ENCODE measurements around the gene EPB41L4A. TPM values are rescaled to one million over a fixed set of nuclear protein-coding genes. Genes with fewer than 3 reads are reported as not detected.
"Not testable (repeated sequence)": the region's sequence is repeated elsewhere in the genome, so short reads cannot be mapped to it uniquely, and the experiment has no call there.

EPB41L4A gene, protein sequence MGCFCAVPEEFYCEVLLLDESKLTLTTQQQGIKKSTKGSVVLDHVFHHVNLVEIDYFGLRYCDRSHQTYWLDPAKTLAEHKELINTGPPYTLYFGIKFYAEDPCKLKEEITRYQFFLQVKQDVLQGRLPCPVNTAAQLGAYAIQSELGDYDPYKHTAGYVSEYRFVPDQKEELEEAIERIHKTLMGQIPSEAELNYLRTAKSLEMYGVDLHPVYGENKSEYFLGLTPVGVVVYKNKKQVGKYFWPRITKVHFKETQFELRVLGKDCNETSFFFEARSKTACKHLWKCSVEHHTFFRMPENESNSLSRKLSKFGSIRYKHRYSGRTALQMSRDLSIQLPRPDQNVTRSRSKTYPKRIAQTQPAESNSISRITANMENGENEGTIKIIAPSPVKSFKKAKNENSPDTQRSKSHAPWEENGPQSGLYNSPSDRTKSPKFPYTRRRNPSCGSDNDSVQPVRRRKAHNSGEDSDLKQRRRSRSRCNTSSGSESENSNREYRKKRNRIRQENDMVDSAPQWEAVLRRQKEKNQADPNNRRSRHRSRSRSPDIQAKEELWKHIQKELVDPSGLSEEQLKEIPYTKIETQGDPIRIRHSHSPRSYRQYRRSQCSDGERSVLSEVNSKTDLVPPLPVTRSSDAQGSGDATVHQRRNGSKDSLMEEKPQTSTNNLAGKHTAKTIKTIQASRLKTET
- total RNA-seq, result 1 to 10 TPM in 1 of 2 experiments, under 1 TPM in 1; 0.95 to 1.5 TPM

DNA sequence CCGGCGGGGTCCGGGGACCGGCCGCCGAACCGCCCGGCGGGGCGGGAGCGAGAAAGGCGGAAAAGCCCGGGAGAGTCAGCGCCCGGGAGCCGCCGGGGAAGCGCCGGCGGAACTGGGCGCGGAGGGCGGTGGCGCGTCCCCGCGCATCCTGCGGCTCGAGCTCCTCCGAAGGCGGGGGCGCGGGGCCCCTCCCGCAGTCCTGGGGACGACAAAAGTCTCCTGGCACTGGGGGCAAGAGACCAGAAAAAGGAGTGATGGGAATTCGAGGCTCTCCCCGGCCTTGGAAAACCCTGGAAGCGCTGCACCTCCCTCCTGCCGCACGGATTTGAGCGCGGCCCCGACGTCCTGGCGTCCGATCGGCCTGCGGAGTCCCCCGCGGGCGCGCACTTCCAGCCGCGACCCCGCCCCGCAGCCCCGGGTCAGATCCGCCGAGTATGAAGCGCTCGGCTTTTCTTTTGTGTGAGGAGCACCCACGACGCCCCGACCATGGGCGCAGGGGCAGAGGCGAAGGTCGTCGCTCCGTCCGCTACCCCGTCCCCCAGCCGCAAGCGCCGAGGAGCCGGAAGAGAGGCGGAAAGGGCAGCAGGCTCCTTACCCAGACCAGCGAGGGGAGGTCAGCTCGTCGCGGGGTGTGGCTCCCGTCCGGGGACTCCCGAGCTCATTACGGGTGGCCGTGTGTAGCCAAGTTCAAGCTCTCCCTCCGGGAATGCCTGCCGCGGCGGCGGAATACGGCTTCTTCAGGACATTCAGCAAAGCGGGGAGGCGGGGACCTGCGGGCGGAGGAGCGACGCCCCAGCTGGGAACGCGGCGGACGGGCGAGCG, at the start of gene EPB41L4A:
EPB41L4A (minus strand) TSS at position 114 of the 822 bp plus-strand sequence. CDS start 238 bp downstream, outside the sequence.
- DNase-seq, result peak; percentile 13
- H3K9me3 Mint-ChIP-seq, result no peaks in the 10 kb centered on the region
- H3K4me3 Mint-ChIP-seq, result peak within 1 kb of the TSS; percentile 68
- ChIA-PET CTCF (interaction anchor here (0.5 to 3.6 kb wide), 11 partner anchors 11 to 415 kb away, joined by 3 to 38 read pairs (median 5); no protein-coding TSS in a partner anchor), POLR2A (interaction anchor here (1.5 kb wide), 1 partner anchor 258 kb away, joined by 5 read pairs; no protein-coding TSS in a partner anchor)
- no peak within 1 kb of the TSS for H3K27ac Mint-ChIP-seq
- no peaks in the 10 kb centered on the region for H3K36me3 Mint-ChIP-seq
- peaks cover 40% of the 10 kb centered on the region for H3K27me3 Mint-ChIP-seq
- H3K4me1 Mint-ChIP-seq (ENCODE audit: low read depth), result peaks cover 10% of the 10 kb centered on the region
- intact Hi-C loops (cut with micrococcal nuclease), result loop anchor here (2.0 to 10.0 kb wide), 5 partner anchors 257 to 661 kb away; partner anchors contain the start of gene REEP5

DNA sequence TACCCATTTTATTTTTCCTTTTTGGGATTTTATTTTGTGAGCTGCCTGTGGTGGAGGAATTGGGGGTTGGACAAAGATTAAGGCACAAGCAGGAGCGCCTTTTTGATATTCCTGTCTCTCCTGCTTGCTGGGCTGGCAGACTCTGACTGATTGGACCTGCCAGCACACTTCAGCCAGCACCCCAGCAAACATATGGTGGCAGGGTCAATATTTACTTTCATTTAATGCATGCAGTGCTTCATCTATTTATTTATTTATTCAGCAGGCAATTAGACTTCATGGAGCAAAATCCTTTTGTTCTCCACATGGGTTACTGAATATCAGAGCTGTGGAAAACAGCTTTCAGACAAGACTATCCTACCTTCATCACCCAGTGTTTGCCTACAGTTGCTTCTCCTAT, 48.4 kb upstream of the EPB41L4A start:
- H3K9me3 Mint-ChIP-seq, result no peaks in the 10 kb centered on the region
- no peak overlapping the region for H3K27ac Mint-ChIP-seq
- intact Hi-C loops (cut with micrococcal nuclease), result no loop called here
- no peak for DNase-seq
- ChIA-PET CTCF (no interaction called here), POLR2A (no interaction called here)
- H3K4me3 Mint-ChIP-seq, result no peak overlapping the region
- H3K4me1 Mint-ChIP-seq (ENCODE audit: low read depth), result no peaks in the 10 kb centered on the region
- H3K36me3 Mint-ChIP-seq, result no peaks in the 10 kb centered on the region
- peaks cover 6% of the 10 kb centered on the region for H3K27me3 Mint-ChIP-seq

DNA sequence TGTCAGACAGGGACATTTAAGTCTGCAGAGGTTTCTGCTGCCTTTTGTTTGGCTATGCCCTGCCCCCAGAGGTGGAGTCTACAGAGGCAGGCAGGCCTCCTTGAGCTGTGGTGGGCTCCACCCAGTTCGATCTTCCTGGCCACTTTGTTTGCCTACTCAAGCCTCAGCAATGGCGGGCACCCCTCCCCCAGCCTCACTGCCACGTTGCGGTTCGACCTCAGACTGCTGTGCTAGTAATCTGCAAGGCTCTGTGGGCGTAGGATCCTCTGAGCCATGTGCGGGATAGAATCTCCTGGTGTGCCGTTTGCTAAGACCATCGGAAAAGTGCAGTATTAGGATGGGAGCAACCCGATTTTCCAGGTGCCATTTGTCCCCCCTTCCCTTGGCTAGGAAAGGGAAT, 47.2 kb upstream of the EPB41L4A start:
- H3K4me1 Mint-ChIP-seq (ENCODE audit: low read depth); POLR2A ChIA-PET; H3K9me3 Mint-ChIP-seq; intact Hi-C loops (cut with micrococcal nuclease); H3K27me3 Mint-ChIP-seq; CTCF ChIA-PET; H3K4me3 Mint-ChIP-seq; H3K27ac Mint-ChIP-seq; H3K36me3 Mint-ChIP-seq; DNase-seq: not testable (repeated sequence)

GRCh38 chr5:112447187-112447760, 28.2 kb upstream of the EPB41L4A start:
- H3K27me3 Mint-ChIP-seq; H3K4me1 Mint-ChIP-seq (ENCODE audit: low read depth); H3K4me3 Mint-ChIP-seq; intact Hi-C loops (cut with micrococcal nuclease); H3K27ac Mint-ChIP-seq; H3K36me3 Mint-ChIP-seq; CTCF ChIA-PET; DNase-seq; POLR2A ChIA-PET; H3K9me3 Mint-ChIP-seq: not testable (repeated sequence)

- H3K4me3 Mint-ChIP-seq, result no peak overlapping the region
- H3K27me3 Mint-ChIP-seq, result no peaks in the 10 kb centered on the region
- DNase-seq, result no peak
- H3K36me3 Mint-ChIP-seq, result no peaks in the 10 kb centered on the region
- ChIA-PET POLR2A (no interaction called here), CTCF (no interaction called here)
- no peaks in the 10 kb centered on the region for H3K4me1 Mint-ChIP-seq (ENCODE audit: low read depth)
- no peak overlapping the region for H3K27ac Mint-ChIP-seq
- intact Hi-C loops (cut with micrococcal nuclease), result no loop called here
- H3K9me3 Mint-ChIP-seq, result peaks cover 2% of the 10 kb centered on the region
These were observed 26.7 kb upstream of the EPB41L4A start for GRCh38 chr5:112445626-112446350.

DNA sequence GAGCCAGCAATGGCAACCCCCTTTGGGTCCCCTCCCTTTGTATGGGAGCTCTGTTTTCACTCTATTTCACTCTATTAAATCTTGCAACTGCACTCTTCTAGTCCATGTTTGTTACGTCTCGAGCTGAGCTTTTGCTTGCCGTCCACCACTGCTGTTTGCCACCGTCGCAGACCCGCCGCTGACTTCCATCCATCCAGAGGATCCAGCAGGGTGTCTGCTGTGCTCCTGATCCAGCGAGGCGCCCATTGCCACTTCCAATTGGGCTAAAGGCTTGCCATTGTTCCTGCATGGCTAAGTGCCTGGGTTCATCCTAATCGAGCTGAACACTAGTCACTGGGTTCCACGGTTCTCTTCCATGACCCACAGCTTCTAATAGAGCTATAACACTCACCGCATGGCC, 24.9 kb upstream of the EPB41L4A start:
- H3K27ac Mint-ChIP-seq; H3K4me1 Mint-ChIP-seq (ENCODE audit: low read depth); H3K36me3 Mint-ChIP-seq; intact Hi-C loops (cut with micrococcal nuclease); DNase-seq; CTCF ChIA-PET; POLR2A ChIA-PET; H3K4me3 Mint-ChIP-seq; H3K27me3 Mint-ChIP-seq: not testable (repeated sequence)
- H3K9me3 Mint-ChIP-seq, result peaks cover 13% of the 10 kb centered on the region

- no peak overlapping the region for H3K27ac Mint-ChIP-seq
These were observed 21.0 kb upstream of the EPB41L4A start for GRCh38 chr5:112440031-112440430.

DNA sequence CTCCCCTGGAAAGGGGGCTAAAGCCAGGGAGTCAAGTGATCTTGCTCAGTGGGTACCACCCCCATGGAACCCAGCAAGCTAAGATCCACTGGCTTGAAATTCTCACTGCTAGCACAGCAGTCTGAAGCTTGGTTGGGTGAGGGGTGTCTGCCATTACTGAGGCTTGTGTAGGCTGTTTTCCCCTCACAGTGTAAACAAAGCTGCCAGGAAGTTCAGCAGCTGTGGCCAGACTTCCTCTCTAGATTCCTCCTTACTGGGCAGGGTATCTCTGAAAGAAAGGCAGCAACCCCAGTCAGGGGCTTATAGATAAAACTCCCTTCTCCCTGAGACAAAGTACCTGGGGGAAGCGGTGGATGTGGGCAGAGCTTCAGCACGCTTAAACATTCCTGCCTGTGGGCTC, 17.1 kb upstream of the EPB41L4A start:
- H3K27me3 Mint-ChIP-seq, result peaks cover 14% of the 10 kb centered on the region
- no peak overlapping the region for H3K4me3 Mint-ChIP-seq
- CTCF ChIA-PET, result no interaction called here
- H3K9me3 Mint-ChIP-seq, result peaks cover 16% of the 10 kb centered on the region
- intact Hi-C loops (cut with micrococcal nuclease), result no loop called here
- DNase-seq, result no peak
- H3K4me1 Mint-ChIP-seq (ENCODE audit: low read depth), result no peaks in the 10 kb centered on the region
- no peak overlapping the region for H3K27ac Mint-ChIP-seq
- H3K36me3 Mint-ChIP-seq, result no peaks in the 10 kb centered on the region
- POLR2A ChIA-PET, result no interaction called here

More at GRCh38 chr5:112440031-112440430, 21.0 kb upstream of the EPB41L4A start:
- Mint-ChIP-seq H3K36me3 (no peaks in the 10 kb centered on the region), H3K9me3 (peaks cover 16% of the 10 kb centered on the region), H3K4me3 (no peak overlapping the region), H3K27me3 (no peaks in the 10 kb centered on the region), H3K4me1 (ENCODE audit: low read depth) (no peaks in the 10 kb centered on the region)
- intact Hi-C loops (cut with micrococcal nuclease), result no loop called here
- ChIA-PET CTCF (no interaction called here), POLR2A (no interaction called here)
- DNase-seq, result no peak

GRCh38 chr5:112434641-112435040, 15.6 kb upstream of the EPB41L4A start:
- DNase-seq, result no peak
- peaks cover 3% of the 10 kb centered on the region for H3K9me3 Mint-ChIP-seq
- no peak overlapping the region for H3K4me3 Mint-ChIP-seq
- no peaks in the 10 kb centered on the region for H3K36me3 Mint-ChIP-seq
- CTCF ChIA-PET, result no interaction called here
- no peaks in the 10 kb centered on the region for H3K4me1 Mint-ChIP-seq (ENCODE audit: low read depth)
- intact Hi-C loops (cut with micrococcal nuclease), result no loop called here
- POLR2A ChIA-PET, result no interaction called here
- no peak overlapping the region for H3K27ac Mint-ChIP-seq
- H3K27me3 Mint-ChIP-seq, result peaks cover 18% of the 10 kb centered on the region

- DNase-seq; POLR2A ChIA-PET; H3K4me1 Mint-ChIP-seq (ENCODE audit: low read depth); H3K4me3 Mint-ChIP-seq; H3K27ac Mint-ChIP-seq; intact Hi-C loops (cut with micrococcal nuclease); H3K9me3 Mint-ChIP-seq; CTCF ChIA-PET; H3K36me3 Mint-ChIP-seq: not testable (repeated sequence)
- peaks cover 21% of the 10 kb centered on the region for H3K27me3 Mint-ChIP-seq
These were observed 7.1 kb upstream of the EPB41L4A start for GRCh38 chr5:112426202-112426601.

Measured in activated CD4-positive, alpha-beta memory T cell treated with anti-CD3 and anti-CD28 coated beads for 36 hours (primary cell).